ENCODE measurements around the gene BCL7B. TPM values are rescaled to one million over a fixed set of nuclear protein-coding genes. Genes with fewer than 3 reads are reported as not detected.

BCL7B gene
- total and polyA plus RNA-seq, 10 donors: 40.1 to 79.2 (median 58.2) TPM

DNA sequence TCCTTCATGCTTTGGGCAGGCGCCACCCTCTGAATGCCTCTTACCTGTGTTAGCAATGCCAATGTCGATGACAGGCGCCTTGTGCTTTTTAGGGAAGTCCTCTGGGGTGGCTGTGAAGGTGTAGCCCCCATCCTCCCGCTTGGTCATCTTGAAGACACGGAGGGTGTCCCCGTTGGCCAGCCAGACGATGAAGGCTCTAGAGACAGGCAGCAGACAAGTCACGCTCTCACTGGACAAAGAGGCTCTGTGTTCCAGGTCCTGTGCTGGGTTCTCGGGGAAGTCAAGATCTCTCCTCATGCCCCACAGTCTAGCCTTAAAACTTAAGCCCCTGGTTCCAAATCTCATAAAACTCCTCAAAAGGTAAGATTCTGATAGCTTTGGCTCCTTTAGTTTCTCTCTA, 15.8 kb upstream of the BCL7B start:
- H3K27me3 ChIP-seq (replicated peaks in 1 of 7): no peaks in the 10 kb centered on the region
- H3K4me3 ChIP-seq: no peak overlapping the region
- no peak overlapping the region for H3K27ac ChIP-seq
- H3K9me3 ChIP-seq: no peaks in the 10 kb centered on the region
- peak; percentile 51 for DNase-seq
- TF ChIP-seq POLR2A (IDR thresholded peaks at IDR 0.05) (no peak), POLR2AphosphoS5 (IDR thresholded peaks at IDR 0.05) (no peak), CTCF (IDR thresholded peaks at IDR 0.05 in 8 of 11, conservative IDR thresholded peaks at IDR 0.05 in 3 of 11) (no peak)
- 94 to 99% (median 96%) methylated on average over 7 to 9 of the region's 9 CpGs for WGBS, 5 donors
- intact Hi-C loops (cut with DNase I; ENCODE audit: low total_unique reads): no loop called here
- peaks cover 9 to 29% (median 20%) of the 10 kb centered on the region in 6 donors for H3K4me1 ChIP-seq
- H3K36me3 ChIP-seq: peaks cover 9 to 74% (median 57%) of the 10 kb centered on the region in 6 donors

- H3K27ac ChIP-seq: no peak overlapping the region
- H3K36me3 ChIP-seq: peaks cover 9 to 74% (median 57%) of the 10 kb centered on the region in 6 donors
- WGBS, 5 donors: 73 to 92% (median 83%) methylated on average over 5 to 6 of the region's 6 CpGs
- intact Hi-C loops (cut with DNase I; ENCODE audit: low total_unique reads): no loop called here
- peak; percentile 49 for DNase-seq
- no peak for TF ChIP-seq CTCF (IDR thresholded peaks at IDR 0.05 in 8 of 11, conservative IDR thresholded peaks at IDR 0.05 in 3 of 11)
- no peak for TF ChIP-seq POLR2A (IDR thresholded peaks at IDR 0.05)
- no peak for TF ChIP-seq POLR2AphosphoS5 (IDR thresholded peaks at IDR 0.05)
- H3K4me1 ChIP-seq: peaks cover 8 to 26% (median 18%) of the 10 kb centered on the region in 6 donors
- no peaks in the 10 kb centered on the region for H3K9me3 ChIP-seq
- no peak overlapping the region for H3K4me3 ChIP-seq
- no peaks in the 10 kb centered on the region for H3K27me3 ChIP-seq (replicated peaks in 1 of 7)
Observed at GRCh38 chr7:73572767-73573186, 15.3 kb upstream of the BCL7B start.

- DNase-seq: peak; percentile 51
- intact Hi-C loops (cut with DNase I; ENCODE audit: low total_unique reads): no loop called here
- Histone ChIP-seq H3K27me3 (replicated peaks in 1 of 7) (no peaks in the 10 kb centered on the region), H3K9me3 (no peaks in the 10 kb centered on the region), H3K4me3 (no peak overlapping the region), H3K36me3 (peaks cover 9 to 70% (median 57%) of the 10 kb centered on the region in 6 donors), H3K4me1 (peaks cover 0 to 14% (median 7%) of the 10 kb centered on the region in 6 donors), H3K27ac (no peak overlapping the region)
- TF ChIP-seq CTCF (IDR thresholded peaks at IDR 0.05 in 8 of 11, conservative IDR thresholded peaks at IDR 0.05 in 3 of 11): no peak
- no peak for TF ChIP-seq POLR2A (IDR thresholded peaks at IDR 0.05)
- no peak for TF ChIP-seq POLR2AphosphoS5 (IDR thresholded peaks at IDR 0.05)
- 93 to 96% (median 95%) methylated on average over 10 of the region's 10 CpGs for WGBS, 5 donors
Observed at GRCh38 chr7:73570977-73571376, 13.5 kb upstream of the BCL7B start.

DNA sequence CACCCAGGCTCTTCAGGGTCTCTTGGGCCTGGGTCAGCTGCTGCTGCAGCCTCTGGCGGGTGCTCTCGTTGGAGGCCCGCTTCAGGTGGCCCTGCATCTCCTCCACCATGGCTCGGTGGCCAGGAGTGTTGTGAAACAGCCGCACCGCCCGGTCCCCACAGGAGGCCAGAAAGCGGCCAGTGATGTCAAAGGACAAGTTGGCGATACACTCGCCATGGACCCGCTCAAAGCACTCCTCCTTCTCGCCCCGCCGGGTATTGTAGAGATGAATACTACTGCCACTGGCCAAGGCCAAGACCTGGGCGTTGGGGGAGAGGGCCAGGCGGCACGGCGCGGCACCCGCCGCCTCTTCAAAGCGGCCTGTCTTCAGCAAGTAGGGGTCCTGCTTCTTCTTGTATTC, 13.0 kb upstream of the BCL7B start:
- H3K4me3 ChIP-seq: no peak overlapping the region
- H3K36me3 ChIP-seq: peaks cover 9 to 66% (median 57%) of the 10 kb centered on the region in 6 donors
- intact Hi-C loops (cut with DNase I; ENCODE audit: low total_unique reads): no loop called here
- DNase-seq: peak; percentile 58
- no peaks in the 10 kb centered on the region for H3K27me3 ChIP-seq (replicated peaks in 1 of 7)
- peaks cover 0 to 15% (median 10%) of the 10 kb centered on the region in 6 donors for H3K4me1 ChIP-seq
- 93 to 97% (median 96%) methylated on average over 21 to 22 of the region's 22 CpGs for WGBS, 5 donors
- no peaks in the 10 kb centered on the region for H3K9me3 ChIP-seq
- TF ChIP-seq CTCF (IDR thresholded peaks at IDR 0.05 in 8 of 11, conservative IDR thresholded peaks at IDR 0.05 in 3 of 11) (no peak), POLR2AphosphoS5 (IDR thresholded peaks at IDR 0.05) (peak in 1 of 3 donors; percentile 35), POLR2A (IDR thresholded peaks at IDR 0.05) (no peak)
- H3K27ac ChIP-seq: no peak overlapping the region

Measured in spleen (tissue), 11 donors.